HFFc6 (cell line): ENCODE data around the gene IRF5. TPM values are rescaled to one million over a fixed set of nuclear protein-coding genes. Genes with fewer than 3 reads are reported as not detected.

ENCODE experiments used
- DNase-seq: peaks from one replicate; pipeline ENCODE4 v3.0.0-alpha.2; 2018
- H3K27ac Mint-ChIP-seq: 2 replicates; pipeline ENCODE4 v1.8.0; 2020; ENCODE audit warnings: mild to moderate bottlenecking, mixed read lengths
- H3K27me3 Mint-ChIP-seq: 2 replicates; pipeline ENCODE4 v1.8.0; 2021; ENCODE audit warnings: mild to moderate bottlenecking, moderate library complexity, mixed read lengths; ENCODE audit not compliant: insufficient read depth
- H3K36me3 Mint-ChIP-seq: 2 replicates; pipeline ENCODE4 v1.8.0; 2021; ENCODE audit warnings: low read depth, mixed read lengths
- H3K4me1 Mint-ChIP-seq: 2 replicates; pipeline ENCODE4 v1.8.0; 2020; ENCODE audit warnings: low read depth, mixed read lengths
- H3K4me3 Mint-ChIP-seq: 2 replicates; pipeline ENCODE4 v1.8.0; 2020; ENCODE audit warnings: mild to moderate bottlenecking, moderate library complexity, mixed read lengths
- H3K9me3 Mint-ChIP-seq: 2 replicates; pipeline ENCODE4 v1.8.0; 2020; ENCODE audit warnings: mild to moderate bottlenecking, mixed read lengths
- CTCF ChIP-seq: fragments of 200-600 bp; sonication (generic); IDR thresholded peaks from 2 replicates; pipeline ENCODE4 v1.5.0; 2021; ENCODE audit warnings: antibody characterized with exemption, mild to moderate bottlenecking
- total RNA-seq, 6 experiments: library from RNA; stranded (reverse); fragmentation: NEBNext Ultra II Directional; extraction: Animal tissue kit (Norgen Biotek cat#: 25700); gene quantifications; 2 replicates in 1 of 6; 3 replicates in 5 of 6; pipeline ENCODE4 v1.2.3, GENCODE V29; 2021

The IRF5 gene
- total RNA-seq, 6 experiments from 2014 or later = 0.09 TPM; not detected in 5

GRCh38 chr7:128997181-128997580 is 59.5 kb downstream of the IRF5 start:
- Mint-ChIP-seq H3K36me3 (peaks cover 23% of the 10 kb centered on the region), H3K4me1 (peaks cover 11% of the 10 kb centered on the region), H3K27ac (no peak overlapping the region), H3K9me3 (no peaks in the 10 kb centered on the region), H3K27me3 (no peaks in the 10 kb centered on the region), H3K4me3 (no peak overlapping the region)
- no peak for TF ChIP-seq CTCF
- DNase-seq = no peak

Other genes starting within 250 kb of the IRF5 start
- gene CALU, start 198.6 kb upstream of the IRF5 start, total RNA-seq = 100 to 1,000 TPM; 821 to 941 (median 887) TPM
- gene OPN1SW, start 162.1 kb upstream of the IRF5 start, total RNA-seq = not detected
- gene CCDC136, start 146.0 kb upstream of the IRF5 start, total RNA-seq = 10 to 100 TPM in 4 of 6 experiments, 1 to 10 TPM in 2; 7.4 to 16.5 (median 13.7) TPM
- 100 to 1,000 TPM; 492 to 540 (median 512) TPM for gene FLNC, start 107.5 kb upstream of the IRF5 start, total RNA-seq
- 100 to 1,000 TPM; 179 to 212 (median 193) TPM for gene ATP6V1F, start 75.1 kb upstream of the IRF5 start, total RNA-seq
- under 1 TPM in 2 of 6 experiments, not detected in 4; 0.05 to 0.07 TPM for gene KCP, start 27.2 kb upstream of the IRF5 start, total RNA-seq
- gene TNPO3, start 117.2 kb downstream of the IRF5 start, total RNA-seq = 10 to 100 TPM; 38.5 to 52.5 (median 45.0) TPM
- gene TSPAN33, start 206.8 kb downstream of the IRF5 start, total RNA-seq = under 1 TPM in 5 of 6 experiments, not detected in 1; 0.12 to 0.30 (median 0.19) TPM